Esophagus muscularis mucosa (tissue), 4 donors: ENCODE results near the gene MIOX. TPM values are rescaled to one million over a fixed set of nuclear protein-coding genes. Genes with fewer than 3 reads are reported as not detected.

Experiments
- DNase-seq: peaks from one replicate; pipeline ENCODE4 v3.0.0-alpha.2; 2017; ENCODE audit errors: extremely low spot score
- H3K27ac ChIP-seq, 4 donors: fragments of 200-600 bp; sonication (generic); replicated peaks in 1 of 4; 1 replicate in 3 of 4; 2 replicates in 1 of 4; pipeline ENCODE4 v1.5.1; 2016 to 2019; ENCODE audit warnings: mild to moderate bottlenecking in 1 of 4
- H3K27me3 ChIP-seq, 4 donors: fragments of 200-600 bp; sonication (generic); one replicate each; pipeline versions ENCODE4 v1.5.1 to v1.6.0; 2016 to 2019
- H3K36me3 ChIP-seq, 4 donors: fragments of 200-600 bp; sonication (generic); one replicate each; pipeline ENCODE4 v1.5.1; 2016 to 2019
- H3K4me1 ChIP-seq, 4 donors: fragments of 200-600 bp; sonication (generic); one replicate each; pipeline ENCODE4 v1.5.1; 2016 to 2019
- H3K4me3 ChIP-seq, 4 donors: fragments of 200-600 bp; sonication (generic); 1 replicate in 2 of 4; 2 replicates in 2 of 4; pipeline ENCODE4 v1.5.1; 2016 to 2019; ENCODE audit warnings: mild to moderate bottlenecking in 4 of 4, moderate library complexity in 1 of 4
- H3K9me3 ChIP-seq, 4 donors: fragments of 200-600 bp; sonication (generic); 1 replicate in 3 of 4; 2 replicates in 1 of 4; pipeline ENCODE4 v1.5.1; 2016 to 2019
- CTCF ChIP-seq, 3 experiments: fragments of 200-600 bp in 2 of 3; fragments of 450-650 bp in 1 of 3; sonication (generic) in 2 of 3; IDR thresholded peaks; one replicate each; pipeline ENCODE4 v1.5.1; 2017 to 2019; ENCODE audit warnings: antibody characterized with exemption in 3 of 3, mild to moderate bottlenecking in 2 of 3, moderate library complexity in 1 of 3
- EP300 ChIP-seq: sonication (generic); formaldehyde crosslinking; IDR thresholded peaks from one replicate; pipeline ENCODE4 v1.6.1; 2017; ENCODE audit warnings: antibody characterized with exemption
- POLR2A ChIP-seq: fragments of 450-650 bp; IDR thresholded peaks from one replicate; pipeline ENCODE4 v1.6.1; 2017; ENCODE audit warnings: antibody characterized with exemption, moderate library complexity, mild to moderate bottlenecking, low read depth
- POLR2AphosphoS5 ChIP-seq, 2 donors: sonication (generic); formaldehyde crosslinking; IDR thresholded peaks; one replicate each; pipeline ENCODE4 v1.6.1; 2017; ENCODE audit warnings: antibody characterized with exemption in 2 of 2
- WGBS: methylation state at CpG from one replicate; pipeline ENCODE4 v1.1.5; 2018; 5-methylcytosine and 5-hydroxymethylcytosine counted together
- intact Hi-C: fragments of 100-400 bp; cut with DNase I; formaldehyde crosslinking; loops from one replicate; pipeline ENCODE4 v1.15.1; 2023
- total RNA-seq, 4 donors: library from RNA; depleted of rRNA; stranded (reverse); fragments of >200 nt; gene quantifications; one replicate each; pipeline versions ENCODE4 v1.1.0 to v1.2.1, GENCODE V29; 2016

The MIOX gene
- total RNA-seq, 4 donors from 2014 or later, result not detected

- DNase-seq, result no peak
- intact Hi-C loops, result no loop called here
- no peaks in the 10 kb centered on the region for H3K9me3 ChIP-seq
- WGBS, result 55% methylated on average over 3 of the region's 3 CpGs
- no peak overlapping the region for H3K4me3 ChIP-seq
- peaks cover 25 to 34% (median 31%) of the 10 kb centered on the region in 4 donors for H3K4me1 ChIP-seq
- H3K36me3 ChIP-seq, result no peaks in the 10 kb centered on the region
- H3K27me3 ChIP-seq, result peaks cover 4 to 81% (median 31%) of the 10 kb centered on the region in 4 donors
- no peak overlapping the region for H3K27ac ChIP-seq
- TF ChIP-seq EP300, result no peak
- no peak for TF ChIP-seq CTCF (IDR thresholded peaks at IDR 0.05)
- no peak for TF ChIP-seq POLR2A
- no peak for TF ChIP-seq POLR2AphosphoS5 (IDR thresholded peaks at IDR 0.05)
Measured at GRCh38 chr22:50536226-50536625, 49.6 kb downstream of the MIOX start.

DNA sequence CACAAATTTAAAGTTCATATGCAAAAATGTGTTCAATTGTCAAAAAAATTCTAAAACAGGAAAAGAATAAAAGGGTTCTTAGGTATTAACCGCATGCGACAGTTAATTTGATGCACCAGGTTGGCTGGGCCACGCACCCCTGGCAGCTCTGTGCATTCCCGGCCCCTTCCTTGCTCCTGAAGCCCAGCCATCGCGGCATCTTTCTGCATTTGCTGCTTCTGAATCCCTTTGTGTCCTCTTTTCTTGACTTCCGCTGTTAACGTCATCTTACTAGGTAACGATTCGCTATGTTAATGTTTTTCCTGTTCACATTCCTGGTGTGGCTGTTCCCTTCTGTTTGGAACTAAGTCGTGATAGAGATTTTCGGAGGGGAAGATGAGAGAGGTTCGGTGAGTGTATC is 51.1 kb downstream of the MIOX start:
- 85% methylated on average over 13 of the region's 13 CpGs for WGBS
- Histone ChIP-seq H3K4me3 (no peak overlapping the region), H3K9me3 (no peaks in the 10 kb centered on the region), H3K27me3 (peaks cover 0 to 65% (median 17%) of the 10 kb centered on the region in 4 donors), H3K4me1 (peaks cover 11 to 19% (median 15%) of the 10 kb centered on the region in 4 donors), H3K27ac (peak overlapping the region in 3 of 4 donors; percentile 73 to 85 (median 81)), H3K36me3 (no peaks in the 10 kb centered on the region)
- no peak for DNase-seq
- intact Hi-C loops, result no loop called here
- TF ChIP-seq POLR2A (no peak), POLR2AphosphoS5 (IDR thresholded peaks at IDR 0.05) (no peak), CTCF (IDR thresholded peaks at IDR 0.05) (no peak), EP300 (no peak)

Other genes with a start within 250 kb of the MIOX start
- 10 to 100 TPM; 20.2 to 38.0 (median 30.0) TPM for gene TUBGCP6, start 241.8 kb upstream of the MIOX start, total RNA-seq
- 10 to 100 TPM; 10.2 to 19.5 (median 17.4) TPM for gene HDAC10, start 235.6 kb upstream of the MIOX start, total RNA-seq
- gene MAPK12, start 225.2 kb upstream of the MIOX start, total RNA-seq, result 10 to 100 TPM in 3 of 4 donors, 1 to 10 TPM in 1; 5.8 to 22.9 (median 16.1) TPM
- gene MAPK11, start 216.5 kb upstream of the MIOX start, total RNA-seq, result 10 to 100 TPM in 2 of 4 donors, 1 to 10 TPM in 2; 3.7 to 12.5 (median 10.1) TPM
- 100 to 1,000 TPM; 115 to 218 (median 154) TPM for gene PLXNB2, start 179.2 kb upstream of the MIOX start, total RNA-seq
- 1 to 10 TPM; 1.7 to 3.8 (median 2.5) TPM for gene DENND6B, start 159.8 kb upstream of the MIOX start, total RNA-seq
- 10 to 100 TPM; 57.7 to 79.4 (median 65.3) TPM for gene PPP6R2, start 143.5 kb upstream of the MIOX start, total RNA-seq
- gene SBF1, start 11.8 kb upstream of the MIOX start, total RNA-seq, result 100 to 1,000 TPM in 2 of 4 donors, 10 to 100 TPM in 2; 56.1 to 121 (median 86.9) TPM
- gene ADM2, start 5.3 kb upstream of the MIOX start, total RNA-seq, result under 1 TPM in 1 of 4 donors, not detected in 3; under 0.01 TPM
- 10 to 100 TPM; 34.9 to 67.1 (median 46.8) TPM for gene LMF2, start 20.8 kb downstream of the MIOX start, total RNA-seq
- gene NCAPH2, start 21.4 kb downstream of the MIOX start, total RNA-seq, result 10 to 100 TPM; 30.3 to 44.6 (median 41.7) TPM
- 1 to 10 TPM in 2 of 4 donors, not detected in 2; 3.1 to 5.1 TPM for gene SCO2, start 38.7 kb downstream of the MIOX start, total RNA-seq
- 10 to 100 TPM; 27.4 to 79.2 (median 35.9) TPM for gene TYMP, start 43.2 kb downstream of the MIOX start, total RNA-seq
- gene KLHDC7B, start 59.0 kb downstream of the MIOX start, total RNA-seq, result under 1 TPM in 1 of 4 donors, not detected in 3; 0.17 TPM
- not detected for gene SYCE3, start 76.1 kb downstream of the MIOX start, total RNA-seq
- 10 to 100 TPM in 2 of 4 donors, 1 to 10 TPM in 2; 5.0 to 19.6 (median 14.6) TPM for gene CPT1B, start 91.6 kb downstream of the MIOX start, total RNA-seq
- gene CHKB, start 96.0 kb downstream of the MIOX start, total RNA-seq, result 10 to 100 TPM; 20.7 to 43.5 (median 33.0) TPM
- 1 to 10 TPM; 1.2 to 4.2 (median 3.4) TPM for gene MAPK8IP2, start 113.9 kb downstream of the MIOX start, total RNA-seq
- gene ARSA, start 141.3 kb downstream of the MIOX start, total RNA-seq, result 10 to 100 TPM; 24.5 to 49.4 (median 28.8) TPM
- gene SHANK3, start 186.0 kb downstream of the MIOX start, total RNA-seq, result 10 to 100 TPM in 3 of 4 donors, 1 to 10 TPM in 1; 7.0 to 21.1 (median 16.0) TPM